SIG-M5 (cell line): ENCODE results near the gene GRID1.

Experiments
- DNase-seq: peaks from one replicate; lab custom pipeline; 2025; lab: John Stamatoyannopoulos, UW

The GRID1 gene

DNA sequence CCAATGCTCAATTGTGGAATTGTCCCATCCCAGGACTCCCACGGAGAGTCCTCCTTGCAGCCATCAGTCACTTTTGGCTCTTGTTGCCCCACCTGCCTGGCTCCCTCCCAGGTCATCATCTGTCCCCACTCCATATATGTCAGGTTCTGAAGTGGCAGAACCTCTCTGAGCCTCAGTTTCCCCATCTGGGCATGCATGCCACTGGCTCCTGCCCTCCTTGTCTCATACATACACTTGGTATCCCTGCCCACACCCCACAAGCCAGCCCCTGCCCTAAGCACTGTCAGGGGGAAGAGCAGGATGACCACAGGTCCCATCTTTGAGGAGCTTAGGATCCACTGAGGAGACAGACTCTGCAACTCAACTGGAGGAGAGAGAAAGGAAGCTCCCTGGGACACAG, 156.9 kb downstream of the GRID1 start:
- no peak for DNase-seq

DNA sequence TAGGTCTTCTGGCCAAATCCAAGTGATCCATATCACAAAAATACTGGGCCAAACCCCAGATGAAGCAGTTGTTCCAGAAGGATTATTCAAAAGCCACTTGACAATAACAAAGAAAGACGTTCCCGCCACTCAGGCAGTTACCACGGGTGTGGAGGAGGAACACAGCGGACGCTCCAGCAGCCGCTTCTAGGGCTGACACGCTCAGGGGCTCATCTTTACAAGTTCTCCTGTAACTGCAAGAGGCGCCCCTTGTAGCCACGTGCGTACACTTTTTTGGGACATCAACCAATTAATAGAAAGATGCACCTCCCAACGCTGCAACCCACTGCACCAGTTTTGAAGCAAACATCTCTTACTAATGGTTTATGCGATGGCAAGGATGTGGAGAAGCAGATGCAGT, 159.4 kb downstream of the GRID1 start:
- DNase-seq = no peak

DNA sequence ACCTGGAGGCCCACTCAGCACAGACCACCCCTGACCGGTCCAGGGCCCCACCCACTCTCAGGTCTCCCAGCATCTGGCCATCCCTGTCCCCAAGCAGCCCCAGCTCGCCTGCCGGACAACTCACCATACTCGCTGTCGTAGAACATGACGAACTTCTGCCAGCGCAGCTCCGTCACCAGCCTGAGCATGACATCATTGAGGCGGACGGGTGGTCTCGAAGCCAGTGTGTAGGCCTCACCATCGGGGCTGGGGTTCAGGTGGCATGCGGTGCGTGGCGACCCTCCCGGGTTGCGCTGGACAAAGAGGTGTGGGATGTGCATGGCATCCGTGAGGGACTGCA, 160.4 kb downstream of the GRID1 start:
- DNase-seq = no peak

DNA sequence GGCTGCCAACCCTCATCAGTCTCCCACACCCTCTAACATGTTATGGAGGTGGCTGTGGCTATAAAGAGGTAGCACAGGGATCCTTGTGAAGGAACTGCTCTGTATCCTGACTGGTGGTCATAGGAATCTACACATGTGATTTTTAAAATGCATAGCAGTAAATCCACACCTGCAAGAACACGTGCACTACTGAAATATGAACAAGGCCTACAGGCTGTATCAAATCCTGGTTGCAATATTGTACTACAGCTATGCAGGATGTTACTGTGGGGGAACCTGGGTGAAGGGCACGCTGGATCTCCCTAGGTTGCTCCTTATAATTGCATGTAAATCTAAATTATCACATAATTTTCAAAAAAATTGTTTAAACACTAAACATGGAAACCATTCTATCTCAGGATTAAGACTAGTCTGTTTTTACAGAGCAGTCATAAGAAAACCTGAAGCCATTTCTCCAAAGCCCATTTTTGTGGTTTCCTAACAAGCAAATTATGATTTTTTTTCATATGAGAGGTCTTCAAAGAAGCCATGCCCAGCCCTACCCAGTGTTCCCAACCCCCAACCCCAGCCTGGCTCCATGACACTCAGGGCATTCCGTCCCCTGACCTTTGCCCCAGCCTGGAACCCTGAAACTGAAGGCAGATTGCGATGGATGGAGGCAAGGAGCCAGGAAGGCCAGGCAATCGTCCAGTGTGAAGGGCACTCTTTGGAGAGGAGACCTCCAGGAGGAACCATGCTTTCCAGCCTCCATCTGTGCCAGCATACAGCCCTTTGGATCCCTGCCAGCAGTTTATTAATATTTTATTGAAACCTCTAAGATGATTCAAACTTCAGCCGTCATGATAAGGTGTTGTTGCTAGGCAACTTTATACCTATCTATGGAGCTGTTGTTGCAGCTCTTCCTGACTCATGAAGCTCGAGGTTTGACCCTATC, 161.0 kb downstream of the GRID1 start:
- no peak for DNase-seq

DNA sequence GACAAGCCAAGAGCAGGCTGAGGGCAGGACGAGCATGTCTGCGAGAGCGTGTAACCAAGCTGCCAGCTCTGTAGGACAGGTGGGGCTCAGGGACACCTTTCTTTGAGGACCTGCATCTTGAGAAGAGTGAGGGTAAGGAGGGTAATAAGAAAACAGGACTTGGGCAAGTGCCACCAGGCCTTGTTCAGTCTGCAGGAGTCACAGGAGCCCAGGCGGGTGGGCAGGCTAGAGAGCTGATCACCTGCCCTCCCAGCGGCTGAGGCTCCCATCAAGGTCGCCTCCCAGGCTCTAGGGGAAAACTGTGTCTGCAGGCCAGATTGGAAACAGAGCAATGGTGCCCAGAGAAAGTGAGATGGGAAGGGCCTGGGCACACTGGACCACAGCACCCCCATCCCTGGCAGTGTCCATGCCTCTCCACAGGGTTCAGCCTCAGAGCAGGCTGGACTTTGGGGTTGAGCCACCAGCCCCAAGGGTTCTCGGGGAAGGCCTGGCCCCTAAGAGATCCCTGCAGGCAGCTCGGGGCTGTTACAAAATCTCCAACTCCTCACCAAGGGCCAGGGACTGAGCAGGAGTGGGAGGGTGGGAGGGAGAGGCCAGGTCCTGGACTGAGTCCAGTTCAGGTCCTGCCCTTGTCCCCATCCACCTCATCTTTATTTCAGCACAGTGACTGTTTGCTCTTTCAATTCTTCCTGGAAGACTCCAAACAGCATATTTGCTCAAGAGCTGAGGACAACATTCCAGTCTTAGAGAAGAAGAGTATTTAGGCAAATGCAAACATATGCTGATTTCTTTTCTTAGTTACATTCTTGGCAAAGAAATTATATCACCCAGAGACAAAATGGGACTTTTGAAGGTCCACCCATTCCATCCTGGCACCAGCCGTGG, 161.9 kb downstream of the GRID1 start:
- DNase-seq = no peak

DNA sequence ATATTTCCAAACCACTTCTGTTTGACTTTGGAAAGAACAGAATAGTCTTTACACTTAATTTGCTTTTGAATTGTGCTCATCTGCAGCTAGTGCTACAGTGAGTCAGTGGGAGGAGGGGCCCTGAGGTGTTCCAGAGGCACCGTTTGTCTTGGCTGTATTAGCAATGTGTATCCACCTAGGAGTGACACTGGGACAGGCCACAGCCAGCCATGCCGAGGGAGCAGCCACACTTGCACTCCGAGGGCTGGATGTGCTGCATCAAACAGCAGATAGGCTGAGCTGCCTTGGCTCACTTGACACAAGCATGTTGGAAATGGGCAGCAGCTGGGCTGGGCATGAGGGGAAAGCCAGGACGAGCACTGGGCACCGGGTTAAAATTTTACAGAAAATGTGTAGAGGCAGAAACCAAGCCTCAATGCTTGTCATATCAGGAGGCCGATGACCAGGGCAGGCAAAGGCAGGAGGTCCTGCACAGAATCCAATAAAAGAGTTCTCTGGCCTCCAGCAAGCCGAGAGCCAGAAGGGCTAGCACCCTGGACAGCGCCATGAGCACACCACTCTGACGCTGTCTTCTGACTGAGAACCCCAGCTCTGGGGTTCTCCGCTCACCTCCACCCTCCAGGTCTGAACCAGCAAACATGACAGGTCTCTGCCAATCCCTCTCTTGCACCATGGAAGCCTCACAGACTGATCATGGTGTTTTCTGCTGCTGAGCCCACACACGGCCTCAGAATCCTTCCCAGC, 163.3 kb downstream of the GRID1 start:
- no peak for DNase-seq

DNA sequence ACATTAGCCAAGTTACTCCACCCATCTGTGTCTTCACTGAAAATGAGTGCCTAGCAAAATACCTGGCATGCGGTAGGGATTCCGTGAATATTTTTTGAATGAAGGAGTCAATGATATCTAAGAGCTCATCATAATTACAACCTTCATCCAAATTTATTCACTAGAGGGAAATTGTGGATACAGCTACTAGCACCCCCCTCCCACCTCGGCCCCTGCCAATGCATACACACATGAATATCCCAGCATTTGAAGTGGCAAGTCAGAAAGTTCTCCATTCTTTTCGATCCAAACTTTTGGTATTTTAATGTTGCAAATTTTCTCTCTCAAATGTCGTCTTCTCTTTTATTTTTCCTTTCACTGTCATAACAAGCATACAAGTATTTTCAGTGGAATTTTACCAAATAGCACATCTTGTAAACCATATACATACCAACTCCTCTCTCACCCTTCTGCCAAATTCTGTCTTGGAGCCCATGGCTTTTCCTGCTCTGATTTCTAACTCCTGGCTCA, 164.3 kb downstream of the GRID1 start:
- DNase-seq = no peak

DNA sequence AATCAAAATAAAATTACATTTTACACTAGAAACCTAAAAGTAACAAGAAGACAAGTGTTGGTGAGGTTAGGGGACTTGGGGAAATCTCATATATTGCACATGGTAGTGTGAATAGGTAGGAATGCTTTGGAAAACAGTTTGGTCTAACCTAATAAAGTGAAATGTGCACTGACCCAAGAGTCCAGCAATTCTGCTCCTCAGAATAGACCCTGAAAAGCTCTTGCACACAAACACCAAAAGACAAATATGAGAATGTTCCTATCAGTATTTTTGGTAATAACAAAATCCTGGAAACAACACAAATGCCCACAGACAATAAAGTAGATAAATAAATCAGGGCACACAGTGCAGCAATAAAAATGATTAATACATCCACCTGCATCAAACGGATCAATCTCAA, 165.7 kb downstream of the GRID1 start:
- DNase-seq = no peak

DNA sequence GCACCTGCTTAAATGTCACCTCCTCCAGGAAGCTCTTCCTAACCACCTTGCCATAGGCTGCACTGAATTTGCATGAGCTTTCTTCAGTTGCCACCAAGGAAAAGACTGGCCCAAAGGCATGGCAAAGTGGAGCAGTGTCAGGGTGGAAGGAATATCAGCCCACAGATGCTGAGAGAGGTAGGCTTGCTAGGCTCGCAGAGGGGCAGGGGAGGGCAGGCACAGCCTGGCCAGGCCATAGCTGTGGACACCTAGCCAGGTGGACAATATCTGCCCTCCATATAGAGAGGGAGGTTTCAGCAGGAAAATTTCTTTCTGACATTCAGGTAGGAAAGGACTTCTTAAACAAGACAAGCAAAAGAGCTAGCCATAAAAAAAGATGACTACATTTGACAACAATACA, 166.3 kb downstream of the GRID1 start:
- no peak for DNase-seq

DNA sequence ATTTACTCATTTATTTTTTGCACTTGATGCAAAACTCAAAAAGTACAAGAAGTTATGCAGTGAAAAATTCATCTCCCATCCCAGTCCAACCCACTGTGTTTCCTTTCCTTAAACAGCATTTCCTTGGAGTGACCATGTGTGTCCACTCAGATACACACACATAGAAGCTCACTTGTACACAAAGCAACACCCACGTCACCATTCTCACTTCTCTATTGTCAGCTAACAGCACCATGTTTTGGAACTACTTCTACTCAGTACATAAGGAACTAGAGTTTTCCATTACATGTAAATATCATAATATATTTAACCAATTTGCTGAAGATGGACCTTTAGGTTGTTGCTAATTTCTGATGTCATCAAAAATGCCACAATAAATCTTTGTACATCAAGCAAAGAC, 167.6 kb downstream of the GRID1 start:
- no peak for DNase-seq

DNA sequence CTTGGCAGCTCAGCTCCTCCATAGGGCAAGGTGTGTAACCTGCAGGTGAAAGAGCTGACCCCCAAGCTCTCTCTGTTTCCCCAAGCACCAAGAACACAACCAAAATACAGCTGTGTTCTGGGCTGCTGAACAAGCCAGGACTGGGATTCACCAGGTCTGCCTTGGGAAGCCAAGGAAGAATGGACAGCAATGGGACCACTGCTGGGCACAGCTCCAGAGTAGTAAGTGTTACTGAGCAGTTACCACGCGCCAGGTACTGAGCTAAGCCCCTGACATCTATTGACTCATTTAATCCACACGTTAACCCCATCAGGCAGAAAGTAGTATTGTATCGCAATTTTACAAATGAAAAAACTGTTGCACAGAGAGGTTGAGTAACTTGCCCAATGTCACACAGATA, 168.3 kb downstream of the GRID1 start:
- DNase-seq = no peak

DNA sequence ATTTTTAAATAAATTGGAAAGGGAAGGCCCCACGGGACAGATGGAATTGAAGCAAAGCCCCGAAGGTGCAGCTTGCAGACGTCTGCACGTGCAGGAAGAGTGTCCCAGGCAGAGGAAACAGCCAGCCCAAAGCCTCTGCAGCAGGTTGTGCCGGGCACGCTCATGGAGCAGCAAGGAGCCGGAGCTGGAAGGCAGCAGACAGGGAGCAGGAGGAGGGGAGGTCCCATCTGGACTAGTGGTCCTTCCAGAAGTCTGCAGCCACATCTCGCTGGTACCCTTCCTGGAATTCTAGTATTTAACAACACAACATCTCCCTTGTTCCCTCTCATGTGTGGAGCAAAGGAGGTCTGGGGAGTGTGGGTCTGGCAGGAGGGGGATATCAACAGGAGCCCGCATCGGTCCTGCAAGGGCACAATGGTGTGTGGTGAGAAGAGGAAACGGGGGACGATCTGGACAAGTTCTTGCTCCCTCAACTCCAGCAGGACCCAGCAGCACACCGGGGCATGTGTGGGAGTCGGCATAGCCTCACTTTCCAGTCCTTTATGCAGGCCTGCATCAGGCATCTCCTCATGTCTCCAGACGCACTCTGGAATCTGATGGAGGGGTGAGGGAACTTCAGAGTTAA, 169.3 kb downstream of the GRID1 start:
- DNase-seq = no peak

DNA sequence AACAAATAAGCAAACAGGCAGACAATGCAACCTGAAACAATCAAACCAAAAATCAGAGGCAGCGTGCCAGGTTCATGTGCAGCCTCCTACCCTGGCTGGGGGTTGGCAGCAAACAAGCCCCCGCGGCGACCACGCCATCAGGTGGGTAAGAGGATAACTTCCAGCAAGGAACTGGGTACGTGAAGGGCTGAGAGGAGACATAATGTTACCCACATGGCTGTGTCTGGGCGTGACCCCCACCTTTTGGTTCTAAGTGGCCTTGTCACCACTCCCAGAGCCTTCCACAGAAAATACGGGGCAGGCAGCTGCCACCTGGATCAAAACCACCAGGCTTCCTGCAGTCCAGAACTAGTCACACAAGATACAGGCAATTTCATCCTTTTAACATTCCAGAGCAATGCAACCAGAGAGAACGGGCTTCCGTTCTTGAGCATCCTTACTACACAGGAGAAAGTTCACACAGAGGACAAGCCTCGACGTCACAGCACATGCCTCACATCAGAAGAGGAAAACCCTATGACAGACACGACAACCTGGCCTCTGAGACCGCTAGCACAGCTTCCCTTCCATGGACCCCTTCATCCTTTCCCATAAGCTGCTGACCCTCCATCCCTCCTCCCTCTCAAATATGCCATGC, 171.0 kb downstream of the GRID1 start:
- no peak for DNase-seq

DNA sequence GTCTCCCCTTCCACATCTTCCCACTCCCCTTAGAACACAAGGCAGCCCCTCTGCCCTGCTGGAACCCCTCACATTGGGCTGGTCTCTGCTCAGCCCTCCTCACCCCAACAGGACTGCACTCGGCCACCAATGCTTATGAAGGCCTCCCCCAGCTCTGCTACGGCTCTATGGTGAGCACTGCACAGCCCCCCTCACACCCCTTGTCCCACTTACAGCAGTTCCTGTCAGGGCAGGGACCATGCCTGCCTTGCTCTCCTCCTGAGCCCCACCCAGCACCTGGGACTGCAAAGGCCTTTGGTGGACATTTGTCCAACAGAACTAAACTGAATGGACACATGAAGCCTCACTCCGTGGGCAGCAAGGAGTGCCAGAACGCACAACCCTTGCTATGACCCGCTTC, 171.9 kb downstream of the GRID1 start:
- no peak for DNase-seq

DNA sequence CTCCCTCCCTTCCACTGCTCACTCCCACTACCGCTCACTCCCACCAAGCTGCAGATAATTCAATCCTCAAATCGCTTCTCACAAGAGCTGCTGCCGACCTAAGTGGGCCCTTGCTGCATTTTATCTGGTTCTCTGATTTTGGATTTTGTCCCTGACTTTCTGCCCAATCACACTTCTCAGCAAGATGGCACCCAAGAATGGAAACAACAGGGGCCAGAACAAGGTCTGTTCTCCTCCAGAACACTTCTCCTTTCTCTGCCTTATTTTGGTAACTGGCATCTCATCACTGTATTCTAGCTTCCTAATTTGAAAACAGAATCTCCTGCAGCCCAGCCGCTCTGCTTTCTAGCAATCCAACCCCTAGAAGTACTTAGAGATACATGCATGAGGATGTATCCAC, 172.8 kb downstream of the GRID1 start:
- no peak for DNase-seq

DNA sequence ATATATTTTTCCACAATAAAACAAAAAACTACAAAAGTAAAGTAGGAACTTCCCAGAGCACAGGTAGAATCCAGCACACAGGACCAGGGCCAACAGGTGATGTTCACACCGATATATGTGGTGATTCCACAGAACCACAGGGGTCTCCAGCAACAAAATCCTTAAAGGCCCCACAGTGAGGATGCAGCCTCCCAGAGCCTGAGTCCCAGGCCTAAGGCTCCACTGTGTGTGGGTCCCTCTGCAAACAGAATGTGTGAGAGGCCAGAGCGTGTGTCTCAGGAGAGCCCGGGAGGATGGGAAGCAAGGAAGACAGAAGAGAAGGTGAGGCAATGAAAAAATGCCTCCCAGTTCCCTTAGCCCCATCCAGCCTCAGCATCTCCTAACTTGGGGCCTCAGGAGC, 173.9 kb downstream of the GRID1 start:
- no peak for DNase-seq

DNA sequence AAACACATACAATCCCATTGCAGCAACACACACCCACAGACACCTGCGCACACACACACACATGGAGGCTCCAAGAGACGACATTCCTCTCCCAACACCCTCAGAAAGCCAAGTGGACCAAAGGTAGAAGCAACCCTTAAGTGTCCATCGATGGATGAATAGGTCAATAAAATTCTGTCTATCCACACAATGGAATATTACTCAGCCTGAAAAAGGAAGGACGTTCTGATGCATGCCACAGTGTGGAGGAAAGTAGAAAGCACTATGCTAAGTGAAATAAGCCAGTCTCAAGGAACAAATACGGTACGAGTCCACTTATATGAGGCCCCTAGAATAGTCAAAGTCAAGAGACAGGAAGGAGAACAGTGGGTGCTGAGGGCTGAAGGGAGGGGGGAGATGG, 174.4 kb downstream of the GRID1 start:
- DNase-seq = no peak

DNA sequence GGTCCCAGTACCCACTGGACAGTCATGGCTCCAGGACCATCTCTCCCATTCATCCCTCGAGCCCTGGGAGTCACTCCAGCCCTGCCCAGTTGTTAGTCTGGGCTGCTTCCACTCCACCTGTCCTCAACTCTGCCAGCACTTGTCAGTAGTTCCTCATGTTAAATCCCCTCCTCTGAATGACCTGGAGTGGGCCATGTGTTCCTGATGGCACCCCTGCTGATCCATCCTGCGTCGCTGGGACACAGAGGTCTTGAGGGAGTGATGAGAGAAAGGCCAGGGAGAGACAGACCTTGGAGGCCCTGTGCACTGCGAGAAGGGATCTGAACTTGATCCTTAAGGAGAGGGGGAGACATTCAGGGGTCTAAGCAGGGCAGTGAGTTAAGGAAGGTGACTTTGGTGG, 174.9 kb downstream of the GRID1 start:
- DNase-seq = no peak

DNA sequence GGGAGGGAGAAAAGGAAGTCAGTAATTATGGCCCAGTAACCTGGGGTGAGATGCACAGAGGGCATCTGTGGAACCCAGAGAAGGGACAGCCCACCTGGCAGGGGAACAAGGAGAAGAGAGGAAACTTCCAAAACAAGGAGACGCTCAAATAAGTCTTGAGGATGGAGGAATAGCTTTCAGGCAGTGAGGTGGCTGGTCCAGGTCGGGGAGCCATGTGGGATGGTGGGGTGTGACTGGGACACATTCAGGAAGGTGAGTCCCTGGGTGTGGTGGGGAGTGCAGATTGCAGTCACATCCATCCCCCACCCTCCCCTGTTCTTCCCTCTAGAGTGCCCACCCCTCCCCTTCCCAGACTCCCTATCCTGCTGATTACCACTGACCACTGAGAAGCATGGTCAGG, 175.4 kb downstream of the GRID1 start:
- no peak for DNase-seq

DNA sequence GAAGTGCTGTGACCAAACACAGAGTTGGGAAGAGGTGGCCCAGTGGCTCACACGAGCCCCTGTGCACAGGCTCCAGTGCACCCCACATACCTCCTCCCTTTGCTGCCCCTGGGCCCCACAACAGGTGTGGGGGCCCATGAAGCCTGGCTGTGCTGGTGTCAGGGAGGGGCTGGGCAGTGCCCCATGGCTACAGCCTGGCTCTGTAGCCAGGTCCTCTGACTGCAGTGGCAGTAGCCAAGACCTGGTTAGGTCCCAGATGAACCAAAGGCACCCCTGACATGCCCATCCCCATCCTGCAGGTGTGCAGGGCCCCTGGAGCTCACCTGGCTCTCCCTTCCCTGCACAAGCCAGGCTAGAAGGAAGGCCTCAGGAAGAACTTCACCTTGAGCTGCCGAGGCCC, 176.3 kb downstream of the GRID1 start:
- no peak for DNase-seq

DNA sequence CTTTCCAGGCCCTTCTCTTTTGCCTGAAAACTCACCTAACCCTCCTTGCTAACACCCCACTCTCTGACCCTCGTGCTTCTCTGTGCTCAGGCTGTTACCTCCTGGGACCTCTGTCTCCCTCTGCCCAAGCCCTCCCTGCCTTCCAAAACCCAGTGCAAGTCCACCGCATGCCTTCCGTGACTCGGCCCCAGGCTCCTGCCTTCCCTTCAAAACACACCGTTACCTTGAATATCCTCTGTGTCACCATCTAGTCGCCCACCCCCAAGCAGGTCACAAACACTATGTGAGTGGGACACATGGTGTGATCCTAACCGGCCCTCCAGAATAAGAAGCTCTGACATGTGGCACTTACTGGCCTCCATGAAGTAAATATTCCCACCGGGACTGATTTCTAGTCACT, 176.7 kb downstream of the GRID1 start:
- no peak for DNase-seq
